Vagina (tissue), 2 donors: ENCODE data around the gene PPP2R3B. TPM values are rescaled to one million over a fixed set of nuclear protein-coding genes. Genes with fewer than 3 reads are reported as not detected.

ENCODE experiments used
- DNase-seq, 2 donors: peaks; one replicate each; pipeline ENCODE4 v3.0.0-alpha.2; 2017; ENCODE audit errors: extremely low spot score in 2 of 2
- H3K27ac ChIP-seq: fragments of 200-600 bp; sonication (generic); one replicate; pipeline ENCODE4 v1.5.1; 2019
- H3K27me3 ChIP-seq: fragments of 200-600 bp; sonication (generic); one replicate; pipeline ENCODE4 v1.5.1; 2019
- H3K36me3 ChIP-seq, 2 donors: fragments of 200-600 bp; sonication (generic); one replicate each; pipeline ENCODE4 v1.5.1; 2017 to 2019
- H3K4me1 ChIP-seq: fragments of 200-600 bp; sonication (generic); one replicate; pipeline ENCODE4 v1.5.1; 2019
- H3K4me3 ChIP-seq, 2 donors: fragments of 200-600 bp; sonication (generic); 1 replicate in 1 of 2; 2 replicates in 1 of 2; pipeline ENCODE4 v1.5.1; 2016 to 2019
- H3K9me3 ChIP-seq: fragments of 200-600 bp; sonication (generic); one replicate; pipeline ENCODE4 v1.5.1; 2019
- POLR2A ChIP-seq, 2 donors: fragments of 450-650 bp; IDR thresholded peaks; one replicate each; pipeline ENCODE4 v1.6.1; 2017; ENCODE audit warnings: antibody characterized with exemption in 2 of 2, mild to moderate bottlenecking in 2 of 2, moderate library complexity in 2 of 2
- POLR2AphosphoS5 ChIP-seq, 2 donors: sonication (generic); formaldehyde crosslinking; IDR thresholded peaks; one replicate each; pipeline ENCODE4 v1.9.0; 2017; ENCODE audit warnings: antibody characterized with exemption in 2 of 2, mild to moderate bottlenecking in 2 of 2, low read depth in 1 of 2; ENCODE audit not compliant: insufficient read depth in 1 of 2
- intact Hi-C: fragments of 100-400 bp; cut with DNase I; formaldehyde crosslinking; loops from one replicate; pipeline ENCODE4 v1.15.1; 2023
- total RNA-seq: library from RNA; depleted of rRNA; stranded (reverse); fragments of >200 nt; gene quantifications from one replicate; pipeline ENCODE4 v1.2.3, GENCODE V29; 2016
- TF ChIP-seq, protein P1 (sequence below), 3 experiments: fragments of 450-650 bp in 2 of 3; fragments of 200-600 bp in 1 of 3; sonication (generic) in 1 of 3; IDR thresholded peaks; one replicate each; pipeline ENCODE4 v1.5.1; 2017 to 2019; ENCODE audit warnings: antibody characterized with exemption in 3 of 3, mild to moderate bottlenecking in 2 of 3, moderate library complexity in 2 of 3

The PPP2R3B gene
- total RNA-seq, 1 donor from 2014 or later, result 28.5 TPM

DNA sequence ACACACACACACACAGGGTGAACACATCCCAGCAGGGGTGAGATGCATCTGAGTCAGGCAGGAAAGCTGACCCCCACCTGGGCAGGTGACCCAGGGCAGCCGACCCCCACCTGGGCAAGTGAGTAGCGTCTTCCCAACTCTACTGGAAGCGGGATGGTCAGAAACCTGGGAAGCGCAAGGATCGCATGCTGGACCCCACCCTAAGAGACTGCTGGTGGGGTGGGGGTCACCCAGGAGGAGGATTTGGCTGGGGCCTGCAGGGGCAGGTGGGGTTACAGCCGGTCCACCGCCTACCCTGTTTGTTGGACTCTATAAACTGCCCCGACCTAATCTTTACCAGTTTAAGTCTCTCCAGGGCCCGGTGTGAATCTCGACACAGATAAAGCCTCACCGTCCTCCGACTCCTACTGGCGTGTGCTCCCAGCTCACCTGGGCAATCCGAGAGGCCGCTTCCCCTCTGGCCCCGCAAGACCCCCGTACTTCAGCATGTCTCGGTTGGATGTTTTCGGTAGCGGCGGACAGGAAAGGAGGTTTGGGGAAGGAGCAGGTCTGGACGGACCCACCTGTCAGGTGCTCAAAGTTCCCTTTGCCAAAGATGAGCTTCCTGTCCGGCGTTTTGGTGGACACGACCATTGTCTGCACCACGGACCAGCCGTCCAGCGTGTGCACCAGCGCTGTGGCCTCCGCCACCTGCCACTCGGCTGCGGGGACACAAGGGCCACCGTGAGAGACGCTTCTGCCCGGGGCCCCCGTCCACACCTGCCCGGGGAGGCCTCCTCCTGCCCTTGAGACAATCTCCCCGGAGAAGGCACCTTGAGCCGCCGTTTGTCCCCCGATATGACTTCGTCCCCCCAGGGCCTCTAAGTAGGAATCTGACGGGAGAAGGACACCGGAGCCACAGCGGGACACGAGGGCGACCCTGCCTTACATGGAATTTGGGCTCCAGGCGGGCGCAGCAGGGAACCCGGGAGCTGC lies 70.1 kb downstream of the PPP2R3B start:
- no peak for DNase-seq
- peaks cover 0 to 32% of the 10 kb centered on the region in 2 donors for H3K36me3 ChIP-seq
- H3K9me3 ChIP-seq, result no peaks in the 10 kb centered on the region
- H3K27me3 ChIP-seq, result no peaks in the 10 kb centered on the region
- TF ChIP-seq POLR2AphosphoS5 (IDR thresholded peaks at IDR 0.05; ENCODE audit: insufficient read depth in 1 of 2, low read depth in 1 of 2) (no peak), POLR2A (IDR thresholded peaks at IDR 0.05) (no peak)
- TF ChIP-seq, protein P1, sequence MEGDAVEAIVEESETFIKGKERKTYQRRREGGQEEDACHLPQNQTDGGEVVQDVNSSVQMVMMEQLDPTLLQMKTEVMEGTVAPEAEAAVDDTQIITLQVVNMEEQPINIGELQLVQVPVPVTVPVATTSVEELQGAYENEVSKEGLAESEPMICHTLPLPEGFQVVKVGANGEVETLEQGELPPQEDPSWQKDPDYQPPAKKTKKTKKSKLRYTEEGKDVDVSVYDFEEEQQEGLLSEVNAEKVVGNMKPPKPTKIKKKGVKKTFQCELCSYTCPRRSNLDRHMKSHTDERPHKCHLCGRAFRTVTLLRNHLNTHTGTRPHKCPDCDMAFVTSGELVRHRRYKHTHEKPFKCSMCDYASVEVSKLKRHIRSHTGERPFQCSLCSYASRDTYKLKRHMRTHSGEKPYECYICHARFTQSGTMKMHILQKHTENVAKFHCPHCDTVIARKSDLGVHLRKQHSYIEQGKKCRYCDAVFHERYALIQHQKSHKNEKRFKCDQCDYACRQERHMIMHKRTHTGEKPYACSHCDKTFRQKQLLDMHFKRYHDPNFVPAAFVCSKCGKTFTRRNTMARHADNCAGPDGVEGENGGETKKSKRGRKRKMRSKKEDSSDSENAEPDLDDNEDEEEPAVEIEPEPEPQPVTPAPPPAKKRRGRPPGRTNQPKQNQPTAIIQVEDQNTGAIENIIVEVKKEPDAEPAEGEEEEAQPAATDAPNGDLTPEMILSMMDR (IDR thresholded peaks at IDR 0.05), result no peak
- H3K4me3 ChIP-seq, result no peak overlapping the region
- peaks cover 15% of the 10 kb centered on the region for H3K4me1 ChIP-seq
- H3K27ac ChIP-seq, result no peak overlapping the region
- intact Hi-C loops, result no loop called here

- H3K4me3 ChIP-seq, result no peak overlapping the region
- H3K27ac ChIP-seq, result no peak overlapping the region
- peaks cover 7% of the 10 kb centered on the region for H3K4me1 ChIP-seq
- TF ChIP-seq POLR2A (IDR thresholded peaks at IDR 0.05), result no peak
- DNase-seq, result no peak
- no peaks in the 10 kb centered on the region for H3K27me3 ChIP-seq
- H3K9me3 ChIP-seq, result no peaks in the 10 kb centered on the region
- peaks cover 3 to 44% of the 10 kb centered on the region in 2 donors for H3K36me3 ChIP-seq
- intact Hi-C loops, result no loop called here
Observed at GRCh38 chrX:314781-315595, 71.7 kb downstream of the PPP2R3B start.

- DNase-seq, result no peak
- peaks cover 3 to 44% of the 10 kb centered on the region in 2 donors for H3K36me3 ChIP-seq
- intact Hi-C loops, result no loop called here
- no peak overlapping the region for H3K27ac ChIP-seq
- TF ChIP-seq, protein P1 (IDR thresholded peaks at IDR 0.05), result no peak
- no peak for TF ChIP-seq POLR2AphosphoS5 (IDR thresholded peaks at IDR 0.05; ENCODE audit: insufficient read depth in 1 of 2, low read depth in 1 of 2)
- no peak for TF ChIP-seq POLR2A (IDR thresholded peaks at IDR 0.05)
- no peaks in the 10 kb centered on the region for H3K4me1 ChIP-seq
- H3K4me3 ChIP-seq, result no peak overlapping the region
- H3K27me3 ChIP-seq, result no peaks in the 10 kb centered on the region
- no peaks in the 10 kb centered on the region for H3K9me3 ChIP-seq
Observed at GRCh38 chrX:314049-314448, 72.7 kb downstream of the PPP2R3B start.

DNA sequence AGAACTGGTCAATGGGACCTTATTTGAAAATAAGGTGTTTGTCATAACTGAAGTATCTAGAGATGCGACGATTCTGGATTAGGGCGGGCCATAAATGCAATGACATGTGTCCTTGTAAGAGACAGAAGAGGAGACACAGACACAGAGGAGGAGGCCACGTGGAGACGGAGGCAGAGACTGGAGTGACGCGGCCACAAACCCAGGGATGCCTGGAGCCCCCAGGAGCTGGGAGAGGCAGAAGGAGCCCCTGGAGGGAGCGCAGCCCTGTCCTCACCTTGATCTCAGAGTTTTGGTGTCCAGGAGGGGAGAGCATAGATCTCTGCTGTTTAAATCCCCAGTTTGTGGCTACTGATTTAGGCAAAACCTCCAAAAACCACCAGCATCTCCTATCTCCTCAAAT lies 73.2 kb downstream of the PPP2R3B start:
- Histone ChIP-seq H3K4me3 (no peak overlapping the region), H3K27ac (no peak overlapping the region), H3K9me3 (no peaks in the 10 kb centered on the region), H3K27me3 (no peaks in the 10 kb centered on the region), H3K4me1 (no peaks in the 10 kb centered on the region), H3K36me3 (peaks cover 3 to 44% of the 10 kb centered on the region in 2 donors)
- no peak for TF ChIP-seq POLR2AphosphoS5 (IDR thresholded peaks at IDR 0.05; ENCODE audit: insufficient read depth in 1 of 2, low read depth in 1 of 2)
- no peak for TF ChIP-seq POLR2A (IDR thresholded peaks at IDR 0.05)
- TF ChIP-seq, protein P1 (IDR thresholded peaks at IDR 0.05), result no peak
- intact Hi-C loops, result no loop called here
- DNase-seq, result no peak

GRCh38 chrX:312621-313331 lies 73.9 kb downstream of the PPP2R3B start:
- Histone ChIP-seq H3K4me3 (no peak overlapping the region), H3K9me3 (no peaks in the 10 kb centered on the region), H3K36me3 (peaks cover 3 to 51% of the 10 kb centered on the region in 2 donors), H3K4me1 (no peaks in the 10 kb centered on the region), H3K27ac (no peak overlapping the region), H3K27me3 (no peaks in the 10 kb centered on the region)
- DNase-seq, result no peak
- no peak for TF ChIP-seq POLR2A (IDR thresholded peaks at IDR 0.05)
- no peak for TF ChIP-seq POLR2AphosphoS5 (IDR thresholded peaks at IDR 0.05; ENCODE audit: insufficient read depth in 1 of 2, low read depth in 1 of 2)
- TF ChIP-seq, protein P1 (IDR thresholded peaks at IDR 0.05), result no peak
- intact Hi-C loops, result no loop called here
